Mucosa of descending colon (tissue), 3 donors: Measurements from ENCODE around the gene BRD9. TPM values are rescaled to one million over a fixed set of nuclear protein-coding genes. Genes with fewer than 3 reads are reported as not detected.
A peak's percentile ranks its signal among the peaks of the same experiment; 100 is the strongest.

Source experiments
- ATAC-seq: fragments of 200-7000 bp; cut with Tn5 transposase; one replicate; pipeline ENCODE4 v1.9.1; 2020; ENCODE audit warnings: mild to moderate bottlenecking, moderate library complexity
- DNase-seq, 3 donors: peaks; one replicate each; pipeline ENCODE4 v3.0.0-alpha.2; 2020
- H3K36me3 ChIP-seq: fragments of 200-600 bp; one replicate; pipeline ENCODE4 v1.8.0; 2021; ENCODE audit warnings: low read depth, mild to moderate bottlenecking
- H3K4me1 ChIP-seq: fragments of 200-600 bp; one replicate; pipeline ENCODE4 v1.8.0; 2021; ENCODE audit warnings: low read depth, mild to moderate bottlenecking
- H3K4me3 ChIP-seq: fragments of 200-600 bp; one replicate; pipeline ENCODE4 v1.8.0; 2021; ENCODE audit warnings: mild to moderate bottlenecking
- H3K9me3 ChIP-seq: fragments of 200-600 bp; one replicate; pipeline ENCODE4 v1.8.0; 2021; ENCODE audit warnings: mild to moderate bottlenecking
- intact Hi-C, 2 donors: fragments of 100-400 bp; cut with DNase I in 1 of 2; cut with micrococcal nuclease in 1 of 2; formaldehyde crosslinking; loops; one replicate each; pipeline versions ENCODE4 v1.11.0 to v1.11.1; 2022; cut with DNase I, micrococcal nuclease
- total RNA-seq, 3 donors: library from RNA; stranded (reverse); fragmentation: NEBNext Ultra II Directional in 2 of 3; extraction: Animal tissue kit (Norgen Biotek cat#: 25700) in 2 of 3; gene quantifications; one replicate each; pipeline versions ENCODE4 v1.2.1 to v1.2.4, GENCODE V29; 2021 to 2023
- TF ChIP-seq, protein P1 (sequence below): fragments of 200-600 bp; IDR thresholded peaks from one replicate; pipeline ENCODE4 v1.8.0; 2022; ENCODE audit warnings: antibody characterized with exemption, mild to moderate bottlenecking
- donor health status: DM: no; HTN: no; CAD: no; lungs with moderate emphysema.
- donor health status: DM: no; HTN: no; CAD: no.
- donor health status: DM: no; HTN: yes; CAD: no.

BRD9 gene
- total RNA-seq, 3 donors from 2014 or later: 30.8 to 46.5 (median 36.7) TPM

DNA sequence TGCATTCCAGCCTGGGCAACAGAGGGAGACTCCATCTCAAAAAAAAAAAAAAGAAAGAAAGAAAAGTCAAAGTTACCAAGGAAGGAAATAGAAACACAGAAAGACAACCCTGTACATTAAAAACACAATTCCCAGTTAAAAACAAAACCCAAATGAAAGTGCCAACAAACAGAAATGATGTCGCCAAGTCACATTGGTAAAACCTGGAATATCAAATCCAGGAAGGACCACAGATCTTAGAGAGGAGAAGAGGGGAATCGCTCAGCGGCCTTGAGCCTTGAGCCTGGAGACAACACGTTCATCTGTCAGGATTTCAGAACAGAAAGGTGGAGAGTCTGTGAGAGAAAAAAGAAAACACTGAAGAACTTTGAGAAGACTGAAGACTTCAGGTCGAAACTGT is 40.6 kb downstream of the BRD9 start:
- intact Hi-C loops: no loop called here
- DNase-seq: no peak
- ATAC-seq: no peak

DNA sequence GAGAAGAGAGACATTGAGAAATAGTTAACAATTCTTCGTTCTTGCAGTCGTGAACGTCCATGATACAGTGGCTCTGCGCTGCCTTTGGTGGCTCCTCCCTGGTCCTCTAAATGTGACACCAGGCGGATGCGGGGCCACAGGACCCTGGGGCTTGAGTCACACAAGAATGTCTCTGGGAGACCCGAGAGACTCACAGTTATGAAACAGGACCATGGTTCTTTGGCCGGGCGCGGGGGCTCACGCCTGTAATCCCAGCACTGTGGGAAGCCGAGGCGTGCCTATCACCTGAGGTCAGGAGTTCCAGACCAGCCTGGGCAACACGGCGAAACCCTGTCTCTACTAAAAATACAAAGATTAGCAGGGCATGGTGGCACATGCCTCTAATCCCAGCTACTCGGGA is 41.0 kb downstream of the BRD9 start:
- no peaks in the 10 kb centered on the region for H3K36me3 ChIP-seq
- no peaks in the 10 kb centered on the region for H3K9me3 ChIP-seq
- H3K4me1 ChIP-seq: no peaks in the 10 kb centered on the region
- TF ChIP-seq, protein P1, sequence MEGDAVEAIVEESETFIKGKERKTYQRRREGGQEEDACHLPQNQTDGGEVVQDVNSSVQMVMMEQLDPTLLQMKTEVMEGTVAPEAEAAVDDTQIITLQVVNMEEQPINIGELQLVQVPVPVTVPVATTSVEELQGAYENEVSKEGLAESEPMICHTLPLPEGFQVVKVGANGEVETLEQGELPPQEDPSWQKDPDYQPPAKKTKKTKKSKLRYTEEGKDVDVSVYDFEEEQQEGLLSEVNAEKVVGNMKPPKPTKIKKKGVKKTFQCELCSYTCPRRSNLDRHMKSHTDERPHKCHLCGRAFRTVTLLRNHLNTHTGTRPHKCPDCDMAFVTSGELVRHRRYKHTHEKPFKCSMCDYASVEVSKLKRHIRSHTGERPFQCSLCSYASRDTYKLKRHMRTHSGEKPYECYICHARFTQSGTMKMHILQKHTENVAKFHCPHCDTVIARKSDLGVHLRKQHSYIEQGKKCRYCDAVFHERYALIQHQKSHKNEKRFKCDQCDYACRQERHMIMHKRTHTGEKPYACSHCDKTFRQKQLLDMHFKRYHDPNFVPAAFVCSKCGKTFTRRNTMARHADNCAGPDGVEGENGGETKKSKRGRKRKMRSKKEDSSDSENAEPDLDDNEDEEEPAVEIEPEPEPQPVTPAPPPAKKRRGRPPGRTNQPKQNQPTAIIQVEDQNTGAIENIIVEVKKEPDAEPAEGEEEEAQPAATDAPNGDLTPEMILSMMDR: no peak
- ATAC-seq (no peak), DNase-seq (no peak)
- intact Hi-C loops: no loop called here
- no peak overlapping the region for H3K4me3 ChIP-seq

More for the DNA sequence above, 40.6 kb downstream of the BRD9 start:
- TF ChIP-seq, protein P1: no peak
- Histone ChIP-seq H3K4me1 (no peaks in the 10 kb centered on the region), H3K9me3 (no peaks in the 10 kb centered on the region), H3K36me3 (no peaks in the 10 kb centered on the region), H3K4me3 (no peak overlapping the region)

DNA sequence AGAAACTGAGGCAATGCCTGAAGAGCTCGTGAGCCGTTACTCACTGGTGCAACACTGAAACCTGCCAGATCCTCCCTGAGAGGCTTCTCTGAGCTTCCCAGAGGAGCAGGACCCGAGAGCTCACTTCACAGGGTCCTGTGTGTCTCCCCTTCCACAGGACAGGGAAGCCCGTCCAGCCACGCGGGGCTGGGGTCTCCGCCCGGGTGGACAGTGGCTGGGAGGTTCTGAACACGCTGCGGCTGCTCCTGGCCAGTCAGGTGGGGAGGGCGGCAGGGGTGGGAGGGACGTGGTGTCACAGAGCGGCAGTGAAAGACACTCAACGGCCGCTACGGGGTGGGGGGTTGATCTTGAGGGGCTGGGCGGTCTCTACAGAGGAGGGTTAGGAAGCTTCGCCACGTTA is 41.5 kb downstream of the BRD9 start:
- peak in 1 of 3 donors; percentile 39 for DNase-seq
- Histone ChIP-seq H3K36me3 (no peaks in the 10 kb centered on the region), H3K9me3 (no peaks in the 10 kb centered on the region), H3K4me1 (no peaks in the 10 kb centered on the region), H3K4me3 (no peak overlapping the region)
- TF ChIP-seq, protein P1: no peak
- no peak for ATAC-seq
- intact Hi-C loops: no loop called here

DNA sequence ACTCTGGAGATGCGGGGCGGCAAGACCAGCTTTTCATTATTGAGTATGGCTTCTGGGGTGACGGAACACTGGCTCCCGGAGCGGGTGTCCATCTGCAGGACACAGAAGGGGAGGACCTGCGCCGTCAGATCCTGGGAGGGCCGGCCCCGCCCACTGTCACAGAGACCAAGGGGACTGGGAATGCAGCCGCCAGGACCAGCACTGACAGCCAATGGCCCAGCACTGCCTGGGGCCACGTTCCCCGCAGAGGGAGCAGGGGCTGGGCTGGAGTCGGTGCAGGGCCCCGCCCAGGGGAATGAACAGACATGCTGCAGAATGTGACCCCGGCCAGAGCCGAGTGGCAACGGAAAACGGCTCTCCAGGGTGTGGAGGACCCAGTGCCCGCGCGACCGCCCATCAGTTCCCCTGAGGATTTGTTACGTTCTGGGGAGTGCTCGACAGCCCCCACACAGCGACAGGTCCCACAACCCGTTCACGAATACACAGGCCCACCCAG is 42.0 kb downstream of the BRD9 start, which contains the start of gene ZDHHC11:
TSS of gene ZDHHC11 (minus strand) at position 476 of the 496 bp plus-strand sequence. CDS start at position 92, 384 bp downstream.
- DNase-seq (peak; percentile 45 to 55 (median 50)), ATAC-seq (peak; percentile 63)
- Histone ChIP-seq H3K4me1 (no peaks in the 10 kb centered on the region), H3K4me3 (no peak within 1 kb of the TSS), H3K9me3 (no peaks in the 10 kb centered on the region), H3K36me3 (no peaks in the 10 kb centered on the region)
- intact Hi-C loops: no loop called here
- TF ChIP-seq, protein P1: no peak

DNA sequence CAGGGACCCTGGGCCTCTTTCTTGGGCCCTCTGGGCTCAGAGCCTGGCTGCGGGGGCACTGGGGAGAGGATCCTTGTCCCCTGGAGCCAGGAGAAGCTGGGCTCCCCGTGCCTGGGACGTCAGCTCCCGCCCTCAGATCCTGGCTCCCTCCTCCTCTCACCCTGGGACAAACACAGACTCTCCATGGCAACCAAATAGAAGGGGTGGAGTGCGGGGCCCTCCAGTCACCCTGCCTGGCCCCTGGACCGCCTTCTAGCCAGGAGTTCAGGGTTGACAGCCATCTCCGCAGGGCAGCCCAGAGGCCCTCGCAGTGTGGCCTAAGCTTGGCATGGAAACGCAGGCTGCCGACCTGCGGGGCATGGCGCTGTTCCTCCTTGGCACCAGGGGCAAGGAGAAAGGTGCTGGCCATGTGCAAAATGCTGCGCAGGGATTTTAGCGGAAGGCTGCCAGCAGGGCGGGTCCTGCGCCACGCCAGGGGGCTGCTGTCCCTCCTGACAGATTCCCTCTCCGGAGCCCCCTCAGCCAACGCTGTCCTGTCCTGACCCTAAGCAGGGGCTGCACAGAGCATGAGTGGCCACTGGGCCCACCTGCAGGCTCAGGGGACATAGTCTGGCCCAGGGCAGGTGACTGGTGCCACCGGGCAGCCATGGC is 42.8 kb downstream of the BRD9 start:
- Histone ChIP-seq H3K9me3 (no peaks in the 10 kb centered on the region), H3K36me3 (no peaks in the 10 kb centered on the region), H3K4me3 (no peak overlapping the region), H3K4me1 (no peaks in the 10 kb centered on the region)
- TF ChIP-seq, protein P1: no peak
- peak; percentile 76 for ATAC-seq
- DNase-seq: peak in 2 of 3 donors; percentile 19 to 43
- intact Hi-C loops: no loop called here
